SHP77 (cell line): ENCODE measurements around the gene RLF.

Source experiments
- DNase-seq, 2 experiments: peaks; one replicate each; lab custom pipeline; 2025; lab: John Stamatoyannopoulos, UW

RLF gene

GRCh38 chr1:40232444-40232843 is 71.3 kb downstream of the RLF start:
- no peak for DNase-seq

GRCh38 chr1:40239626-40240025 is 78.4 kb downstream of the RLF start:
- DNase-seq: no peak

GRCh38 chr1:40240390-40240789 is 79.2 kb downstream of the RLF start:
- DNase-seq: no peak

GRCh38 chr1:40241362-40241761 is 80.2 kb downstream of the RLF start:
- no peak for DNase-seq

GRCh38 chr1:40243351-40243750 is 82.2 kb downstream of the RLF start:
- no peak for DNase-seq

GRCh38 chr1:40244138-40244744 is 83.1 kb downstream of the RLF start:
- DNase-seq: no peak

GRCh38 chr1:40245686-40246085 is 84.5 kb downstream of the RLF start:
- DNase-seq: no peak

GRCh38 chr1:40247655-40248054 is 86.5 kb downstream of the RLF start, which contains the start of gene TMCO2:
TMCO2 (plus strand) TSS chr1:40247937; CDS start chr1:40247994, 57 bp downstream.
- DNase-seq: no peak

- DNase-seq: no peak
Measured at GRCh38 chr1:40248412-40248811, 87.2 kb downstream of the RLF start.

- DNase-seq: no peak
Measured at GRCh38 chr1:40251456-40251855, 90.3 kb downstream of the RLF start.

GRCh38 chr1:40252601-40253000 is 91.4 kb downstream of the RLF start:
- no peak for DNase-seq

GRCh38 chr1:40255231-40255630 is 94.0 kb downstream of the RLF start:
- no peak for DNase-seq

GRCh38 chr1:40256401-40257084 is 95.4 kb downstream of the RLF start:
- no peak for DNase-seq

- peak; percentile 23 to 25 for DNase-seq
Measured at GRCh38 chr1:40257313-40257687, 96.1 kb downstream of the RLF start.

GRCh38 chr1:40257688-40258444 is 96.7 kb downstream of the RLF start, which contains the start of gene ZMPSTE24:
ZMPSTE24 (plus strand) TSS chr1:40258236; CDS start chr1:40258272, 36 bp downstream.
- peak; percentile 94 to 97 for DNase-seq

GRCh38 chr1:40258445-40258769 is 97.2 kb downstream of the RLF start:
- DNase-seq: no peak

GRCh38 chr1:40264354-40264781 is 103.2 kb downstream of the RLF start:
- no peak for DNase-seq

GRCh38 chr1:40265298-40265697 is 104.1 kb downstream of the RLF start:
- DNase-seq: no peak

- DNase-seq: no peak
Measured at GRCh38 chr1:40265919-40266318, 104.7 kb downstream of the RLF start.

- no peak for DNase-seq
Measured at GRCh38 chr1:40266786-40267535, 105.8 kb downstream of the RLF start.

GRCh38 chr1:40267767-40268187 is 106.6 kb downstream of the RLF start:
- no peak for DNase-seq

- DNase-seq: no peak
Measured at GRCh38 chr1:40268211-40268610, 107.0 kb downstream of the RLF start.
